SU-DHL-6 (cell line): ENCODE results near the gene KRTAP5-5.

Experiments used
- H2AFZ ChIP-seq: fragments of 200-600 bp; sonication (generic); 2 replicates; pipeline ENCODE4 v1.6.1; 2014; ENCODE audit warnings: low read depth, mild to moderate bottlenecking, moderate library complexity, mixed read lengths, antibody characterized with exemption, low read length; ENCODE audit not compliant: severe bottlenecking
- H3F3A ChIP-seq: fragments of 200-600 bp; shearing (Covaris generic); 2 replicates; pipeline ENCODE4 v1.6.0; 2016; ENCODE audit warnings: antibody characterized with exemption, mild to moderate bottlenecking; ENCODE audit not compliant: insufficient read depth
- H3K27ac ChIP-seq: fragments of 200-600 bp; sonication (generic); 2 replicates; pipeline ENCODE4 v1.5.1; 2016; ENCODE audit warnings: low read depth, mild to moderate bottlenecking, low read length, moderate library complexity, mixed read lengths
- H3K27me3 ChIP-seq: fragments of 200-600 bp; sonication (generic), shearing (Covaris generic); 2 replicates; pipeline ENCODE4 v1.6.0; 2014; ENCODE audit warnings: mild to moderate bottlenecking, low read length
- H3K36me3 ChIP-seq: fragments of 200-600 bp; sonication (generic); 2 replicates; pipeline ENCODE4 v1.6.1; 2014; ENCODE audit warnings: mild to moderate bottlenecking, low read length, mixed read lengths
- H3K4me2 ChIP-seq: fragments of 300-600, 200-600 bp; shearing (Covaris generic), sonication (generic); 2 replicates; pipeline ENCODE4 v1.6.0; 2014; ENCODE audit warnings: low read length, low read depth, mild to moderate bottlenecking; ENCODE audit not compliant: poor library complexity, severe bottlenecking
- H3K4me3 ChIP-seq: fragments of 200-600 bp; sonication (generic); 2 replicates; pipeline ENCODE4 v1.5.1; 2014; ENCODE audit warnings: antibody characterized with exemption, low read length, mild to moderate bottlenecking, mixed read lengths; ENCODE audit not compliant: insufficient read depth, poor library complexity, severe bottlenecking
- H3K79me2 ChIP-seq: fragments of 200-600 bp; sonication (generic); 2 replicates; pipeline ENCODE4 v1.6.1; 2014; ENCODE audit warnings: mild to moderate bottlenecking, low read length, moderate library complexity; ENCODE audit not compliant: insufficient read depth
- H3K9ac ChIP-seq: fragments of 200-600 bp; sonication (generic); 2 replicates; pipeline ENCODE4 v1.7.0; 2014; ENCODE audit warnings: mild to moderate bottlenecking, low read length
- H3K9me2 ChIP-seq: fragments of 200-600 bp; sonication (generic); replicated peaks from 2 replicates; pipeline ENCODE4 v1.6.1; 2014; ENCODE audit warnings: low read length; ENCODE audit not compliant: insufficient read depth
- H3K9me3 ChIP-seq: fragments of 200-600 bp; sonication (generic); 2 replicates; pipeline ENCODE4 v1.6.1; 2014; ENCODE audit warnings: low read length, mixed read lengths; ENCODE audit not compliant: insufficient read depth
- H4K20me1 ChIP-seq: fragments of 200-600 bp; sonication (generic); 2 replicates; pipeline ENCODE4 v1.6.1; 2014; ENCODE audit warnings: low read depth, mild to moderate bottlenecking, antibody characterized with exemption, low read length, moderate library complexity, mixed read lengths
- CTCF ChIP-seq: fragments of 200-600 bp; sonication (generic); IDR thresholded peaks from one replicate; pipeline ENCODE4 v1.5.1; 2017; ENCODE audit warnings: antibody characterized with exemption, mild to moderate bottlenecking, low read length, moderate library complexity; ENCODE audit not compliant: insufficient read depth, poor library complexity, severe bottlenecking
- EZH2phosphoT487 ChIP-seq: fragments of 200-600 bp; sonication (generic), shearing (Covaris generic); conservative IDR thresholded peaks from 2 replicates; pipeline ENCODE4 v1.6.1; 2018; ENCODE audit warnings: mild to moderate bottlenecking, antibody characterized with exemption, low read length, moderate library complexity, mixed read lengths

The KRTAP5-5 gene

DNA sequence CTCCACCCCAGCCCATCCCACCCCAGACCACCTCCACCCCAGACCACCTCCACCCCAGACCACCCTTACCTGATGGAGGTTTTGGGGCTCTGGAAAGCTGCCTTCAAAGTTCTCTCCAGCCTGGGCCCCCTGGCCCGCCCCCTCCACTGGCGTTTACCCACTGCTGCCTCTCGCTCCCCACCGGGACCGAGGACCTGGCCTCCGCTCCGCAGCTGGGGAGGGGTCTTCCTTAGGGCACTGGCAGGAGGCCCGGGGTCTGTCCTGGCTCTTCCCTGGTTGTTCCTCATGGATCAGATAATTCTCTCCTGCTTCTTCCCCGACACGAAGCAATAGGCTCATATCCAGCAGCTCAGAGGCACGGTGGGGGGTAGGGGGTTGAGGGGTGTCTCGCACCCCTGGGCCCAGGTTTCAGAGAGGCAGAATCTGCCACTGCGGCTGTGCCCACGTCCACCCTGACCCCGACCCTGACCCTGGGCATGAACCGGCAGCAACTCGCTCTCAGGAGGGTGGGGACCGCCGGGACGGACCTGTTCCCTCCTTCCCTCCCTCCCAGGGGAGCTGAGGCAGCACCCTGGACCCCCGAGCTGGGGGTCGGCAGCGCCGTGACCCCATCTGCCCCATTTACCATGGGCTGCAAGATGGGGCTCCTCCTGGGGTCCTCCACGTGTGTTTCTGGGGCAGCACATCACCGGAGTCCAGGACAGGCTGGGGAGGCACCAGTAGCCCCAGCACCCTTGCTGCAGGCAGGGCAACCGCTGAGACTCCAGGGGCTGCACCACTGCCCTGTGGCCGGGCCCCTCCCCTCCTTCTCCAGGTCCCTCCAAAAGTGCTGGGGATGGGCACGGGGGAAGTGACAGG lies 12.9 kb downstream of the KRTAP5-5 start:
- no peaks in the 10 kb centered on the region for H3K27me3 ChIP-seq
- TF ChIP-seq CTCF = no peak
- no peak for TF ChIP-seq EZH2phosphoT487
- H3K4me2 ChIP-seq = no peak overlapping the region
- H3K27ac ChIP-seq = no peak overlapping the region
- no peak overlapping the region for H3K9ac ChIP-seq
- no peaks in the 10 kb centered on the region for H4K20me1 ChIP-seq
- no peak overlapping the region for H2AFZ ChIP-seq
- no peaks in the 10 kb centered on the region for H3K79me2 ChIP-seq
- no peaks in the 10 kb centered on the region for H3K36me3 ChIP-seq
- no peaks in the 10 kb centered on the region for H3K9me2 ChIP-seq
- H3F3A ChIP-seq = no peaks in the 10 kb centered on the region
- no peak overlapping the region for H3K4me3 ChIP-seq
- H3K9me3 ChIP-seq = no peaks in the 10 kb centered on the region

DNA sequence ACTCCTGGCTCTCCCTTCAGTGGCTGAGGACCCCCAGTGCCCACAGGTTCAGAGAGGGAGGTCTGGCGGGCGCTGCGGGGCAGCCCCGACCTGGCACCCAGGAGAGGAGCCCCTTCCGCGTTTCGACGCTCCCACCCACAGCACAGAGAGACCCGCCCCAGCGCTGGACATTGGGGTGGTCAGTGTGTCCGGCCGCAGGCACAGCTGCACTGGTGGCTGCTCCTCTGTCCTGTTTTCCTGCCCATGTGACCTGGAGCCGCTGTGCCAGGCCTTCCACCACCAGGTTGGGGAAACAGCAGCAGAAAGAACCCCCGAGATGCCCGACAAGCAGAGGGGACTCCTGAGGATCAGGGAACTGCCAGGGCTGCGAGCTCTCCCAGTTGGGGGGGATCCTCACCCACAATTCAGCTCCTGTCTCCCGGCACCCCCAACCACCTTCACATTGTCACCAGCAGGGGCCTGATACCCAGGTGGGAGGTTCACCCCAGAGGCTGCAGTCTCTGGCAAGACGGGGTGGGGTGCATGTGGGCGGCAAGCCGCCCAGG lies 13.6 kb downstream of the KRTAP5-5 start:
- no peak overlapping the region for H3K9ac ChIP-seq
- no peak overlapping the region for H2AFZ ChIP-seq
- H3K4me2 ChIP-seq = no peak overlapping the region
- no peaks in the 10 kb centered on the region for H3K9me2 ChIP-seq
- H3K27ac ChIP-seq = no peak overlapping the region
- no peaks in the 10 kb centered on the region for H3K9me3 ChIP-seq
- H3K79me2 ChIP-seq = no peaks in the 10 kb centered on the region
- H3K36me3 ChIP-seq = no peaks in the 10 kb centered on the region
- no peaks in the 10 kb centered on the region for H3F3A ChIP-seq
- no peaks in the 10 kb centered on the region for H3K27me3 ChIP-seq
- TF ChIP-seq CTCF = no peak
- no peak overlapping the region for H3K4me3 ChIP-seq
- H4K20me1 ChIP-seq = no peaks in the 10 kb centered on the region

DNA sequence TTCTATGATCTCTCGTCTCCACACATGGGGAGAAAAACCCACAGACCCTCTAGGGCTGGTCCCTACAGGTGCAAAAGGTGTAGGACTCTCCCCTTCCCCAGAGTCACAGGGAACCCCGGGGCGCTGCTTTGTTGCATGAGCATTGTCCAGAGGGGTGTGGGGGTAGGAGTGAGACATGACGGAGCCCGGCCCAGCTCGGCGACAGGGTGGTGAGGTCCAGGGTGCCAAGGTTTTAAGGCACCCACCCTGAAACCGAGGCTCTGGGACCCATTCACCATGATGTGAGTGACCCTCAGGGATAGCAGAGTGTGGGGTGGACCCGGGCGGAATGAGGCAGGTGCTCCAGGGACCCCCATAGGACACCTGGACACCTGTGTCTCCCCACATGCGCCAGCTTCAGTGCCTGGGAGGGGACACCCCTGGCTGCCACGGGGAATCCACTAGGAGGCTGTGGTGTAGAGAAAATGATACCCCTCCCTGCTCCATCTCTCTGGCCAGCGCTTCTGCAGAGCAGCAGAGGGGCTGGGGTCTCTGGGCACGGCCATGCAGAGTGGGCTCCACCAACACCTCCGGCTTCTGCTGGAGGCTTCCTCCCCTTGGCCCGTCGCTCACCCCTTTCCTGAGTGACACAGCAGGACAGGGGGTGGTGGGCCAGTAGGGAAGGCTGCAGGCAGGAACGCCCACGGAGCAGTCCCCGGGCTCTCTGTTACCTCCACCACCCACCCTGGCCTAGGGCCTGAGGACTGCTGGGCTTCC lies 15.2 kb downstream of the KRTAP5-5 start:
- no peak overlapping the region for H3K4me2 ChIP-seq
- H3K4me3 ChIP-seq = no peak overlapping the region
- H2AFZ ChIP-seq = no peak overlapping the region
- no peaks in the 10 kb centered on the region for H3K9me2 ChIP-seq
- H3K79me2 ChIP-seq = no peaks in the 10 kb centered on the region
- H3K9ac ChIP-seq = no peak overlapping the region
- H3K27me3 ChIP-seq = no peaks in the 10 kb centered on the region
- no peaks in the 10 kb centered on the region for H4K20me1 ChIP-seq
- no peaks in the 10 kb centered on the region for H3K9me3 ChIP-seq
- no peak overlapping the region for H3K27ac ChIP-seq
- no peaks in the 10 kb centered on the region for H3F3A ChIP-seq
- TF ChIP-seq EZH2phosphoT487 (no peak), CTCF (no peak)
- no peaks in the 10 kb centered on the region for H3K36me3 ChIP-seq
